Activated CD8-positive, alpha-beta memory T cell treated with anti-CD3 and anti-CD28 coated beads for 48 hours (primary cell): ENCODE data around the gene JAG1.
"Not testable (repeated sequence)": the region's sequence is repeated elsewhere in the genome, so short reads cannot be mapped to it uniquely, and the experiment has no call there.

Experiments
- DNase-seq, 3 experiments: peaks; one replicate each; pipeline ENCODE4 v3.0.0-alpha.2; 2020; ENCODE audit warnings: low read depth in 2 of 3, low spot score in 2 of 3

The JAG1 gene

GRCh38 chr20:10639077-10639736 lies 34.6 kb downstream of the JAG1 start:
- DNase-seq, result no peak

- no peak for DNase-seq
These were observed 36.2 kb downstream of the JAG1 start for GRCh38 chr20:10637563-10637962.

DNA sequence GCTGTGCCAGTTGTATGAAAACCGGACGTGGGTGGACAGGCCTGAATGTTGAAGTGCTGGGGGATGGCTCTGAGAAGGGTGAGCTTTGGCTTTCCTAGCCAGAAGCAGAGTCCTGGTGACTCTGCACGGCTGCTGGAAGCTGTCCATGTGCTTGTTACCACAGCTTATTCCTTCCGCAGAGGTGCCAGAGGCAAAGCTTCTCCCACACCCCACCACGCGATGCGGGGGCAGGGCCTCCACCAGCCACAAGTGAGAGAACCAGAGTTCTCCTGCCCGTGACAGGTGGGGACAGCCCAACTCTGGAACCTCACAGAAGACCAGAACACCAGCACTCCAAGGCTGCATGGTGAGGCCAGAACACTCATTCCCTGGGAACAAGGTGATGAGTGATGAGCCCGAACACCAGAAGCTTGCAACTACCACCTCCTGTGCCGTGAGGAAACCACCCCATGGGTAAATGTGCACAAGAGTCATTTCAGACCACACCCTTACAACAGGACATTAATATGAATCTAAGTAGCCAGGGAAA lies 36.7 kb downstream of the JAG1 start:
- no peak for DNase-seq

DNA sequence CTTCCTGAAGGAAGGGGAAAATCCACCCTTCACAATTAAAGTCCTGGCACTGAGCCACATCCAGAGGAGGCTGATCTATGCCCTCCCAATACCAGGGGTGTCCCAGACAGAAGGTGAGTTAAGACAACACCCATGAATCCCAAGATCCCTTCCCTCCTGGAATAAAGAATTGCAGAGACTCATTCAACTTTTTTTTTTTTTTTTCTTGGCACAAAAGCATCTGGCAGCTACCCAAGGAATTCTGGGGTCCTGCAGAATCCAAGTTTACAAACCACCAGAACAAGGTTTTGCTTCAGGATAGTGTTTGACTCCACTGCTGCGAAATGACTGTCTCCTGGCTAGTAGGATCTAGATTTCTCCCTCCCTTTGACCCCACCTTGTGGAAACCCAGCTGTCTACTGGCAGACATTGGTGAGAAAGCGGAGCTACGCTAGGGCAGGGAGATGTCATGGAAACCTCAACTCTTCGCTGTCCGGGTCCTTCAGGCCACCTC lies 37.4 kb downstream of the JAG1 start:
- no peak for DNase-seq

DNA sequence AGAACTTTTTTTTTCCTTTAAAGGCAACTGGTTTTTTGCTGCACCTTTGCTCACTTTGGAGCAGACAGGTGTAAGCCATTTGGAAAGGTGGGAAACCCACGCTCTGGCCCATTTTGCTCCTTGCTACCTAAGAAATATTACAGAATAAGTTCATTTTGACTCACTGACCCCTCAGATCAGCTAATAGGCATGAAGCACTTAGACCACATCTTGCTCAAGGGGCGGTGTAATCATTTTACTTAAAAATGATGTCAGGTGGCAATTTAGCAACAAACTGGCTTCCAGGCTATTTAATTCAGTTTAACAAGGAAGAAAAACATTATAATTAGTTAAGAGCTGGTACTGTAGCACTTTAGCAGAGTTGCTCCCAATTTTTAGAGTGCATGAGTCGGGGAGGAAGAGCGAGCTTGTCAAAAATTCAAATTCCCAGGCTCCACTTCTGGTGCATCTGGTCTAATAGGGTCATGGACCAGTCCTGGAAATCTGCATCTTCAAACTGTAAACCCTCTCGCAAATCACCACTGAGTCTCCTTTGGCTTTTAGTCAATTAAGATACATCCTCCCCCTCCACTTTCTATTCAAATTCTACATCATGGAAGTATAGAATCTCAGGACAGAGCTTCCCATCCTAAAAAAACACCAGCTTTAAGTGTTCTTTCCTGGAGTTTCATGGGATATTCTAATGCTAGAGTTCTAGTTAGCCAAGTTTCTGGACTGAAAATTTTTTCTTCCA lies 38.2 kb downstream of the JAG1 start:
- DNase-seq, result no peak

DNA sequence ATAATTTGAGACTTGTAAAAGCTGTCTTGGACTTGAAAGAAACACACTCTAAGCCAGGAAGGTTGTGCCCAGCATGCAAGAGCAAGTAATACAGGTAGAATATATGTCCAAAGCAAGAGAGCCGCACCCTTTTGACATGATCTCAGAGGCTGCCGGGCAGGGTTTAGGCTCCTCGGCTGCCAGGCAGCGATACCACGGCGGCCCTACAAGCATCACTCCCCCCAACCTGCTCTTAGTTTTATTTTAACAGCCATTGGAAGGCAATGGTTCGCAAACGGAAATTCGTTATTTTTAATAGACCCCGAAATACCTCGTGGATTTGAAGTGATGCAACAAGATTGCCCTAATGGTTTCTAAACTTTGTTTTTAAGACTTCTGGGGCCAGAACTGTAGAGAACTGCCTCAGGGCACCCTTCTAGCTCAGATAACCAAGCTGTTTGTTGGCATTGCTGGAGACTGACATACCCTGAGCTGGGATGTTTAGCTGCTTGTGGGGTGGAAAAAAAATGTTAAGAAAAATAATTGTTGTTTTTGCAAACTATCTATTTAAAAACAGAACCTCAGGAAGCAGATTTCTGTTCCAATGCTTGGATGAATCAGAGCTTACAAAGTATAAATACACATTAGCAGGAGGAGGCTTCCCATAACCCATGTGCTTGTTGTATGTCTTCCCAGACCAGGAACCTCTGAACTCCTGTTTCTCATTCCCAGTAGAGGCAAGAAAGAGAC lies 39.0 kb downstream of the JAG1 start:
- no peak for DNase-seq

DNA sequence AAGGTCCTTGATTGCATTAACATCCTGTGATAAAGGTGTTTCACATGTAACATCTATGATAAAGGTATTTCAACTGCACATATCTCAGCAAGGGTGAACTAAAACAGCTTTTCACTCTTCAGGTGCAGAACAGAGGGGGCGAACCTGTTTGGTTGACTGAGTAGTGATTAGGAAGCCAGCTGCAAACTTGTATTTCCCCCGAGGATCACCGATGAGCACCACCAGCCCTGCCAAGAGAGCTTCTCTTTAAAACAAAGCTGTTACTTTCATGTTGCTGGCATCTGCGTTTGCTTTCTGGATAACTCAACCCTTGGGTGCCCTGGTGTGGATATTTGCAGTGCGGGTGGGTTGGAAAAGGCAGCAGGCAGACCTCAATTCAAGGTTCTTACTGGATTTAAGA lies 39.6 kb downstream of the JAG1 start:
- no peak for DNase-seq

GRCh38 chr20:10633718-10634117 lies 40.1 kb downstream of the JAG1 start:
- no peak for DNase-seq

DNA sequence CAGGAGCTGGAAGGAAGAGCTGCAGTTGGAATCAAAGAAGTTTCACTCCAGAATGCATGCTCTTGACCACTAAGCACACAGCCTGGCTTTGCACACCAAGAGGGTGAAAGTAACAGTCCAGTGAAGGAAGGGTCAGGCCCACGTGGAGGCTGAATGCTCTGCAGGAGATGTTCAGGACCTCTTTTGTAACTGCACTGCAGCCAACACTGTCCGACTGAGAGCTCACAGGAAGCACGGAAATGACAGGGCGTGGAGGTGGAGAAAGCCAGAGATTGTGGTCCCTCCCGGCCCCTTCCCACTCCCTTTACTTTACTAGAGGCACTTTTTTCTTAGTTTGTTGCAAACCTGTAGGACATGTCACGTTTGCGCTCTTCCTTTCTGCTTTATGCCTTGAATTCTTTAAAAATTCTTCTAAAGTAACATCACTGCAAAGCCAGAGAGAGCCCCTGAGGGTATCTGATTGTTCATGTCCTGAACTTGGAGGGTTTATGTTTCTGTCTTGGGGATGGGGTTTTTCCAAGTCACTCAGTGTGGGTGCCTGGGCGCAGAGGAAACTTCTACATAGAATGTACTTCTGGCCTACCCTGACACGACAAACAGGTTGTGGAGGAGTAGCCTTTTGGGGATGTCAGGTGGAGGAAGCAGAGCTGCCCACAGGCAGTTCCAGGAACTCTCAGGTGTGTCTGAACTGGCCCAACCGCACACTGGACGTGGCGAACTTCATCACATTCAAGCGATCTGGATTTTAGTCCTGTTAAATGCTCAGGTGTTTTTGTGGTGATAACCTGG lies 40.9 kb downstream of the JAG1 start:
- DNase-seq, result no peak

GRCh38 chr20:10631126-10631525 lies 42.7 kb downstream of the JAG1 start:
- DNase-seq, result no peak

- no peak for DNase-seq
These were observed 43.7 kb downstream of the JAG1 start for GRCh38 chr20:10629946-10630650.

GRCh38 chr20:10626896-10627295 lies 46.9 kb downstream of the JAG1 start:
- DNase-seq, result no peak

DNA sequence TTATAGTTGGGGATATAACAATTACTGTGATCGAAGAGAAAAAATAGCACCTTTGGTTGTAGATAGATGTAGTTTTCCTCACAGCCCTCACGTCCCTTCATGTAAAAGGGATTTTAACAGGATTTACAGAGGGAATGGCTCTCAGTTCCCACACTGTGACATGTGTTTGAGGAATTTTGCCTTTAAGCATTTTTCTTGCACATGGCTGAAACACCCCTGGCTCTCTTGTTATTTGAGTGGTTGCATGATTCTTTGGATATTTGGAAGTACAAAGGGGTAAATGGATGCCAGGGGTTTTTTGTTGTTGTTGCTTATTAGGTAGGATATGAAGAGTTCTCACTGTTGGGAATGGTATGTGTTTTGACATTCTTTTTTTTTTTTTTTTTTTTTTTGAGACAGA lies 48.2 kb downstream of the JAG1 start:
- DNase-seq, result no peak

DNA sequence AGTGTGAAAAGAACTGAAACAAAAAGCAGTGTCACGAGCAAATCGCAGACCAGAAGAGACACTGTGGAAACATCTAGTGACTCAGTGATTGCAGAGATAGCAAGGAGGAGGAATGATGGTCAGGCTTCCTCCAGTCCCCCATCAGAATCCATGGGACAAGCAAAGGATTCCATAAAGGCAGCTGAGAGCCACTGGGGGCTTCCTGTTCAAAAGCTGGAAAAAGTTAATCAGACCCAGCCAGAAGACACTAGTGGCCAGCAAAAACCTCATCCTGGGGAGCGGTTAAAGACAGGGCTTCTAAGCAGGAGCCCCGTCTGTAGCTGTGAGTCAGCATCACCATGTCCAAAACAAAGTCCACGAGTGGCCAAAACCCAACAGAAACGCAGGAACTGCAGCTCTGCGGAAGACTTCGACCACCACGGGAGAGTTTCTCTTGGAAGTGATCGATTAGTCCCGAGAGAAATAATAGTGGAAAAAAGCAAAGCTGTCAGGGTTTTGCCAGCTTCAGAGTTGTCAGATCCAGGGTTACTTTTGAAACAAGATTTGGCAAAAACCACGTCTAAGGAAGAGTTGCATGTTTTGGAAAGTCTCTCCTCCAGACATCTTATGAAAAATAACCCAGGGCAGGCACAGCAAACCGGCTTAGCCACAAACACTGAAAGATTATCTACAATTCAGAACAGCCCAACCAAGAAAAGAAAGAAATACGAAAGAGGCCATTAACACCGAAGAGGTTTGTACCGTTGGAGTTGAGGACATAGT lies 51.0 kb downstream of the JAG1 start:
- DNase-seq, result no peak

GRCh38 chr20:10621149-10621548 lies 52.6 kb downstream of the JAG1 start:
- no peak for DNase-seq

DNA sequence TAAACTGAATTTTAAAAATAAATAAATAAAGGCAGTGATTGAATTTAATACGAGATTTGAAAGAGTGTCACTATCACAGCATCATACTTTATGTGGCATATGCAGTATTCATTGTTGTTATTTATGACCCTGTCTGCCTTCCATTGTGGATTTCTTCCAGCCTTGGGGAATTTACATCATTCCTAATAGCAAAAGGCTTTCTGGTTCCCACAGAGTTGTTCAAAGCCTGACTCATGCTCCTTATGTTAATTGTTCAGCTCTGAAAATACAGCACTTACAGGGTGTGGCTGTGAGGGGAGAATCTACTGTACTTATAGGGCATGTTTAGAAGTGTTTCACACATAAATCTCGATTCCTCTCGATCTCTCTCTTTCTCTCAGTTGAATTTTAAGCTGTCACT lies 54.4 kb downstream of the JAG1 start:
- no peak for DNase-seq

- no peak for DNase-seq
These were observed 55.1 kb downstream of the JAG1 start for GRCh38 chr20:10618611-10619245.

GRCh38 chr20:10617549-10618133 lies 56.2 kb downstream of the JAG1 start:
- DNase-seq, result not testable (repeated sequence)

- no peak for DNase-seq
These were observed 57.6 kb downstream of the JAG1 start for GRCh38 chr20:10616212-10616611.
